ENCODE measurements around the gene ATP11A.

ATP11A gene

DNA sequence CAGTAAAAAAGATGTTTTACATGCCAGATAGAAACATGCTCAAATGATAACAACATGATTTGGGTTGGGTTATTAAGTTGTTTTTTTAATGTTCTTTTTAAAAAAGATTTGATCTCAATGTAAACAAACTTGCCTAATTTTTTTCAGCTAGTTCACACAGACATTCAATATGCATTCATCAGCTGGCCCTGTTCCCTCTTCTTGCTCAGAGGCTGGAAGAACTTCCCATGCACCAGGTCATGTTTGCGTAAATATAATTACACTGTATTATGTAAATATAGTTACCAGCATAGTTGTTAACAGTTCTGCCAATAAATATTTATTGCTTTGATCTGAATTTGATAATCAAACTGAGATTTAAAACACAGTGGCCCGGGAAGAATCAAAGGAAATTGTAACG is 70.6 kb downstream of the ATP11A start:
- DNase-seq (ENCODE audit: low read depth in 2 of 2) = no peak

DNA sequence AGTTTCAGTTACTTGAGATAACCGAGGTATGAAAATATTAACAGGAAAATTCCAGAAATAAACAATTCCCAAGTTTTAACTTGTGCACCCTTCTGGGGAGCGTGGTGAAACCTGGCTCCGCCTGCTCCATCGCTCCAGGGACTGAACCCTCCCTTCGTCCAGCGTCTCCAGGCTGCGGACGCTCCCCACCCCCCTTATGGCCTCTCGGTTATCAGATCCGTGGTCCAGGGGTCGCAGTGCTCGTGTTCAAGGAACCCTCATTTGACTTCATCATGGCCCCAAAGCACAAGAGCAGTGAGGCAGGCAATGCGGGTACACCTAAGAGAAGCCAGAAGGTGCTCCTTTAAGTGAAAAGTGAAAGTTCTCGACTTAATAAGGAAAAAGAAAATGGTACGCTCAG is 71.1 kb downstream of the ATP11A start:
- DNase-seq (ENCODE audit: low read depth in 2 of 2) = no peak

DNA sequence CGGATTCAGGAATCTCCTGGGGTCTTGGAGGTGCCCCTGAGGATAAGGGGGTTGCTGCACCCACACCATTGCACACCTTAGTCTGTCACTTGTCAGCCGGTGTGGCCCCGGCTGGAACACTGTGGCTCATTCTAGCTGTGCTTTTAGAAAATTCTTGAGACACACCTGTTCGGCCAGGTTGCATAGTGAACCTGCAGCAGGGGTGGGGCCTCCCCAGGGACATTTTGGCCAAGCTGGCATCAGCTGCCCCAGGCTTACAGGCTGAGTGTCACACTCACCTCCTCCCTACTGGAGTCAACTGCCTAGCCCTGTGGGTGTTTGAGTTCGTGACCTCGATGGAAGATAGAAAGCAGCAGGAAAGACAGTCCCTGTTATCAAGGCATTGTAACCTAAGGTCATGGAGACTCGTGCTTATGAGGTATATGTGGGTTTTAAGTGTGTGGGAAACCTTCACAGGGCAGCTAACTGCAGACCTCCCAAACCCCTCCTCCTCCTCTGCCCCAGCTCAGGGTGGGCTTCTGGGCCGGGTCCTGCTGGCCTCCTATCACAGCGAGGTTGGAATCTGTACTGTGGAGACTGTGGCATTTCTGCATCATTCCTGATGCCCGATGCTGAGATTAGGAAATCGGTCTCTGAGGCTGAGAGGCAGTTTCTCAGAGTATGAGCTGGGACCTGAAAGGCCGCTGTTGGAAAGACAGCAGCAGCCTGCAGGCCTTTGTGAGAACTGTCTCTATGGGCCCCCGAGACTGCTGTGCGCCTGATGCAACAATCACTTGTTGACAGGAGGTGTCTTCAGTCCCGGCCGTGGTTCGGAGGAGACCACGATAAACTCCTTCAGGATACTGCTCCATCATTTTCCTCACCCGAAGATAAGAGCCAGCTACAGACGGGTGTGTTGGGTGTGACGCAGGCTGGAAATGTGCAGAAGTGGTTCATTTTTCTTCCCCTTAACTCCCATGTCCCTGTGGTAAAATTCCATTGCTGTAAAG is 72.2 kb downstream of the ATP11A start:
- no peak for DNase-seq (ENCODE audit: low read depth in 2 of 2)

DNA sequence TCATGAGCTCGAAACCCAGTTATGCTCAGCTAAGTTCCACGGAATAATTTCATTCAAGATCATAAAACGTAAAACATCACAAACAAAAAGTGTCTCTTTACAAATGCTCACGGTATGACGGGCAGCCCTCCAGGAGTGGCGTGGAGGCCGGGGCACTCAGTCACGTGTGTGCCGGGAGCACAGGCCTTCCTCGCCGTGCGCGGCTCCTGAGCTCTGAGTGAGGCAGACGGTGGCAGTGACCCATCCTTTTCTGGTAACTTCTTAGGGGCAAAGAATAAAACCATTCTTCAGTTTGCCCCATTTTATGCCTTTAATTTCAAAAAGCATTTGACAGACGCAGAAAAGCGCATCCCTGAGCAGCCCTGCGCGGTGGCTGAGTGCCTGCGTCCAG is 72.8 kb downstream of the ATP11A start:
- DNase-seq (ENCODE audit: low read depth in 2 of 2) = no peak

DNA sequence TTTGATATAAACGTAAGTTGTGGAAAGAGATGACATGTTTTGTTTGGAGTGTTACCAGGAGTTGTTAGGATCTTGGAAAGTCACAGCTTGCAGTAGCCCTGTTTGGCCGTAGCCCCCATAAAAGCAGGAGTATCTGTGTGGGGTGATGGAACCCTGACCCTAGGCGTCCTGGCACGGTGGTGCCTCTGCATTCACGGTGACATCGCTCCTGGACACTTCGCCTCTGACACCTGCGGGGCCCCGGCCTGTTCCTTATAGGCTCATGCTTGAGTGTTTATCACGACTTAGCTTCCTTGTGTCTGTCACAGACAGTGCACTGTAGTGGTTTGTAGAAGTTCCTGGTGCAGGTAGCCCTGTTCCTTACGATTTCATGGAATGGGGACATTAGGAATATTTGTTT is 74.2 kb downstream of the ATP11A start:
- no peak for DNase-seq (ENCODE audit: low read depth in 2 of 2)

DNA sequence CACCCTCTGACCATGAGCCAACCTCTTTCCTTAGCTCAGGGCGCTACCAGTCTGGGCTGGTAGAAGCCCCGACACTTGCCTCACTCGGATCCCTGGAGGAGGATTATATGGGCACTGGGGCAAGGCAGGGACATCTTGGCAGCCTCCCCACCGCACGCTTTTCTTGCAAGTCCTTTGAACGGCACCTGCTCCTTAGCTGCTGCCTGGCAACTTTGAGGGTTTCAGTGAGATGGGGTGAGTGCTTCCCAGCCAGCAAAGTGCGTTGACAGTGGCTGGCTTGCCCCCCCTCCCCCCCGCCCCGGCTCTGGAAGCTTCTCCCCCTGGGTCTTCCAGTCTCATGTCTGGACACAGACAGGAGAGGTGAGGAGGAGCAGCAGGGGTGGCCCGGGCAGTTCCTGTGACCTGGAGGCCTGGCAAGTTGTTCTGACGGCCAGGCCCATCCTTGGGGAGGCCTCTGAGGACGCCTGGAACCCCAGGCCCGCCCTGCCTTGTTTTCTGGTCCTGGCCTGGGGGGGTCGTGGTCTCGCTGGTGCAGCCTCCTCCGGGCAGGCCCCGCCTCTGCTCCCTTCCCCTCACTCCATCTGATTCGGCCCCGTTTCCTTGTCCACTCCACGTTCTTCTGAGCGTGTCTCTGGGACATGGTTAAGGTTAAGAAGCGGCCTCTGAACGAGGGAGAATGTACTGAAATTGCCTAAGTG is 75.2 kb downstream of the ATP11A start:
- no peak for DNase-seq (ENCODE audit: low read depth in 2 of 2)

DNA sequence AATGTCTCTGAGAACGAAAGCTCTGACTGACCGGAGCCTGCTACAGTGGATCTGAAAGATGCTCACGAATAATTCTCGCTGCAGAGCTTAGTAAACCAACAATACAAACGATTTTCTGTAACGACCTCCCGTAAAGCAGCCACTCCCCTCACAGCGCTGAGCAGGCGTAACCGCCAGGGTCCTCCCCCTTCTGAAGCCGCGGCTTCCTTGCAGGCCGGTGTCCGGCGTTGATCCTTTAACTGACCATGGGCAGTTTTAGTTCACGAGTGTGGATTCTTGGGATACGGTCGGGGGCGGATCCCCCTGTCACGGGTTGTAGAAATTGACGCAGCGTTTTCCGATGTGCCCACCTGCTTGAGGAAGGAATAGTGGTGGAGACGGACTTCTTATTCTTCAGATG is 75.9 kb downstream of the ATP11A start:
- DNase-seq (ENCODE audit: low read depth in 2 of 2) = no peak

DNA sequence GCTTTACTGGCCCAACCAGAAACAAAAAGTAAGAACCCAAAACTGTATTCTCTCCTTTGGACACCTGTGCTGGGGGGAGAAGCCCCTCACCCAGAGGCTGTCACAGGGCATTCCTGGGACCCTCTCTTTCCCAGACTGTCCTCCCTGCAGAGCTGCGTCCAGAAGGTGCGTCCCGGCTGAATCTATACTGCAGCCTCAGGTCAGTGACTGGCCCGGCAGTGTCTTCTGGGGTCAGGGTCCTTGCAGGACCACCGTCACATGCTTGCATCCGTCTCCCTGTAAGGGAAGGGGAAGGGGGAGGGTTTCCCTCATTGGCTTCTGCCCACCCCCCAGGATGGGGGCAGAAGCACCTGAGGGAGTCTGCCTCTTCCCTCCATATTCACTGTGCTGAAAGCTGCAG is 76.5 kb downstream of the ATP11A start:
- DNase-seq (ENCODE audit: low read depth in 2 of 2) = no peak

DNA sequence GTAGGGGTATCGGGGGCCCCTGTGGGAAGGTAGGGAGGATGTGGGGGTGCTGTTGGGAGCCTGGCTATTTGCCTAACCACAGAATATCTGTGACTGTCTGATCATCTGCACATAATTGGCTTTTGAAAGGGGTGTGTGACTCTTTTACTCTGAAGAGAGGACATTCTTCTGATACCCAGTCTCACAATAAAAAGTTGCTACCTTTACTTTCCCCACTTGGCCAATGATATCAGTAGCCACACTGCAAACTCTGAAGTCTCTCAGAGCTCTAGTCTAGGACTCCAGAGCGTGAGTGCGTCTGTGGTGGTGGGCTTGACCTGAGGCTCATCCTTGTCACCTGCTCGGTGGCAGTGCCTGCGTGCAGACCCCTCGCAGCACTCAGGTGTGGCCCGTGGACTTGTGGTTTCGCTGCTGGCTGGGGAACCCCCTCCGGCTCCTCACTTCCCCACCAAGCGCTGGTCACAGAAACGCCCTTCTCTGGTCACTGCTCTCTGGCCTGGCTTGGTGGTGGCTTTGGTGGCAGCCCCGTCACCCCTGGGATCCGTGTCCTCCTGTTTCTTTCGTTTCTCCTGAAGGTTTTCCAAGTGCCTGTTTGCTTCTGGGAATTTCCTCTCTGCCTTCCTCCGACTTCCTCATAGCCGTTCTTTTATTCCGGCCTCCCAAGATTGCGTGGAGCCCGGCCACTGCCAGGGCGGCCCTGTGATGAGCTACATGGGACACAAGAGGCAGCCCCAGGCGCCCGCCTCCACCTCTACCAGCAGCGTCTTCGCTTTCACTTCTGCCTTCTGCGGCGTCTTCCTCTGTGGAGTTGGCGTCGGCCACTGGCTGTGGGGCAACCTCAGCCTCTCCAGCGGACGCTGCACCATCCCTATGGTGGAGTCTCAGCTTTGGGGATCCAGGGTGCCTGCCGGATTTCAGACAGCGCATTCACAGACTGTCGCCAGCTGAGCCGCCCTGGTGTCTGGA is 78.0 kb downstream of the ATP11A start:
- DNase-seq (ENCODE audit: low read depth in 2 of 2) = no peak

DNA sequence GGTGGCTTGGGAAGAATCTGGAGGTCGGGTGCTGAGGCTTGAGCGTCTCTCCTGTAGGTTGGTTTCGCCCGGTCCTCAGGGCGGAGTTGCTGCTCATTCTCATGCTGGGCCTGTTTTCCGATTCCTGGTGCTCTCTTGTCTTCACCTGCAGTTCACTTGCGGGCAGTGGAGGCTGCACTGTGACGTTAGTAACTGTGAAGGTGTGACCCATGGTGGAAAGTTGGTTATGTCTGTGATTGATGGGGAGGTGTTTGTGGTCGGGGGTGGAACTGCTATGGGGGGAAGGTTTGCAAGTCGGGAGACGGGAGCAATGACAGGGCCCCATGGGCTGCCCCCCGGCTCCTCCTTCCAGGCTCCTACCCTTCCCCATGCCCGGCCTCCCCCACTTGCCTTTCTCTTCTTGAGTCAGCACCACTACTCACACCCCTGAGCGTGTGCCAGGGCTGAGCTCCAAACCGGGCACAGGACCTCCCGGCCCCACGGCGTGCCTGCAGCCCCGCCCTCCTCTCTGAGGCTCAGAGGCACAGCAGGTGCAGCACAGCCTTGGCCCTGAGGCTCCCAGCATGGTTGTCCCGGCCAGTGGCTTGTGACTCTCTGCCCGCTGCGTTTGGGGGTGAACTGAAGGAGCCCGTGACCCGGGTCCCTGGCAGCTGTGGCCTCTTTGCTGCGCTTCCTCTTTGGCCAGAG is 79.1 kb downstream of the ATP11A start:
- no peak for DNase-seq (ENCODE audit: low read depth in 2 of 2)

DNA sequence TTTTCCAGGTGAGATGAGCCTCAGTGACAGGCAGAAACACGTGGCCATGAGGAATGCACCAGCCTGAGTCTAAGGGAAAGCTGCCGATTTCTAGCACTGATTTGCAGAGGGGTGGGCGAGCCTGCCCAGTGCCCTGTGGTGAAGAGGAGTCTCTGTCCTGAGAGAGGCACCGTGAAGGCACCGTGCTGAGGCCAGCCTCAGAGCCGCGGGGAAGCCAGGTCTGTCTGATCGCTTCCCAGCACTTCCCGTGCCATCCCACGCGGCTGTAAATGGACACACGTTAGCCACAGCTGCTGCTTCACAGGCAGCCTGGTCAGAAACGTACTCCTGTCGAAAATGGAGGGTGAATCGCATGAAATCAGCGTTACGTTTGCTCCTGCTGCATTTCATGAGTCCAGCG is 79.8 kb downstream of the ATP11A start:
- no peak for DNase-seq (ENCODE audit: low read depth in 2 of 2)

DNA sequence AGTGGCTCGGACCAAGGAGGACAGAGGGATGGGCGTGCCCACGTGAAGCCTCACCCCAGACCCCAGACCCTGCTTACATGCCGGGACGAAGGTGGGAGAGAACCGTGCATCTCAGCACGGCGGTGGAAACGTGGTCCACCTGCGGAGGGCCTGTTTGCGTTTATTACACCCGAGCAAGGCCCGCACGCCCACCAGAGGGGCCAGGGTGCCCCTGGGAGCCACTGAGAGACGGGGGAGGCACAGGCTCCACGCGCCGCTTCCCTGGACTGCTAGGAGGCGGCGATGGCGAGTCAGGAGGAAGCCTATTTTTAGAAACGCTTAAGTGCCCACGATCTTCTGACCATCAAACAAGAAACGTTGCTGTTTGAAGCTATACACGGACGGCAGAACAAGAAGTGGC is 80.7 kb downstream of the ATP11A start:
- no peak for DNase-seq (ENCODE audit: low read depth in 2 of 2)

DNA sequence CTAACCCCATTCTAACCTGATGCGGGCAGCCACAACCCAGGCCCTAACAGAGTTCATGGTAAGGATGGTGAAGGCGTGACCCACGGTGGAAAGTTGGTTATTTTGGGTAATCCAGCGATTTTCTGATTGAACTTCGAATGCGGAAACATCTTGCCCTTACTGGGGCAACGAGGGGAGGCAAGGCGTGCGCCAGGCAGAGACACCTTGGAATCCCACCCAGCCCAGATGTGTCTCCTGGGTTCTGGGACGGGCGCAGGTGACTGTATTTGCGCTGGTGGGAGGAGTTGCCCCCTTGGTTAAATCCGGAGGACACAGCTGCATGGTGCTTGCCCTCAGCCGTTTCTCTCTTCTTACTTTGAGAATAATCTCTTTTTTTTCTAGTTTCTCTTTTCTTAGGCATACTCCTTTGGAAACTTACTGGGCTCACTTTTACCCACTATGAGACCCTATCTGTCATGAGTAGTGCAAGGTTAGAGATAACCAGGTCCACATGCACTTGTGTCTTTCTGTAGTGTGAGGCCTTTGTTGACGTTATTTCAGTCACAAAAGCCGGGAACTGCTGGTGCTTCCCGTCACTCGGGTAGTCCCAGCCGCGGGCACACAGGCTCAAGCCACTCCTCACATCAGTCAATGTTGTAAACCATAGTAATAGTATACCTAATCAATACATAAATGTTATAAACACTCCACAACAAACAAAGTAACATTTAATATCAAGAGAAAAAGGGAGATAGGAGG is 81.5 kb downstream of the ATP11A start:
- no peak for DNase-seq (ENCODE audit: low read depth in 2 of 2)

DNA sequence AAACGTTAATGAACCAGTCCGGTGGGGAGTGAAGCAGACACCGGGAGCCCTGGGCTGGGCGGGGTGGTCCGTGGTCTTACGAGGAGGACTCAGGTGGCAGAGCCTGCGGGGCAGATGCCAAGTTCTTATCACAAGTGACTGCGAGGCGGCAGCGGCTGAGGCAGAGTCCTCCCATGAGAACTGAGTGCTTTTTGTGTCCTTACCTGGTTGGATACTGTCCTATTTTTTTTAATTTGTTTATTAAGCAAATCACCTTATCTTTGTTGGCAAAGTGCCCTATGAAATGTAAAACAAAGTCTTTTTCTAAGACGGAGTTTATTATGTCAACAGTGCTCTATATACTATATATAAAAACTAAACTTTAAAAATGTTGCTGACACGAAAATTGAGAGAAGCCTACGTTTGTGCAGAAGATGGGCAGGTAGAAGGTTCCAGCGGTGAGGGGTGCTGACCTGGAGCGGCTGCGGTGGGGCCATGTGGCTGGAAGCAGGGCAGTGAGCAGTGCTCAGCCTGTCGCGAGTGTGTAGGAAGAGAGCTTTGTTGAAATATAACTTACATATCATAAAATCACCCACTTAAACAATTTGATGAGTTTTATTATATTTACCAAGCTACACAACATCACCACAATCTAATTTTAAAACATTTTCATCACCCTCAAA is 82.2 kb downstream of the ATP11A start:
- DNase-seq (ENCODE audit: low read depth in 2 of 2) = no peak

DNA sequence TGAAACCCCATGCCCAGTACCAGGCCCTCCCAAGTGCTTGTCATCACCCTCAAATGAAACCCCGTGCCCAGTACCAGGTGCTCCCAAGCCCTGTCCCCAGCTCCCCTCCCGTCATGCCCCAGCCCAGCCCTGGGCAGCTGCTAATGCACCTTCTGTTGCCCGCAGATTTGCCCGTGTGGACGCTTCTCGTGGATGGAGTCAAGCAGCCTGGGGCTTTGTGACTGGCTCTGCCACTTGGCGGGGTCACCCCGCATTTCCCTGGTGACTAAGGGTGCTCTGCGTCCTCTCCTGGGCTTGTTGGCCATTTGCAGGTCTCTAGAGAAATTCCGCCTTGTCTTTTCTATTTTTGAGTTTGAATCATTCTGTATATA is 82.7 kb downstream of the ATP11A start:
- no peak for DNase-seq (ENCODE audit: low read depth in 2 of 2)

DNA sequence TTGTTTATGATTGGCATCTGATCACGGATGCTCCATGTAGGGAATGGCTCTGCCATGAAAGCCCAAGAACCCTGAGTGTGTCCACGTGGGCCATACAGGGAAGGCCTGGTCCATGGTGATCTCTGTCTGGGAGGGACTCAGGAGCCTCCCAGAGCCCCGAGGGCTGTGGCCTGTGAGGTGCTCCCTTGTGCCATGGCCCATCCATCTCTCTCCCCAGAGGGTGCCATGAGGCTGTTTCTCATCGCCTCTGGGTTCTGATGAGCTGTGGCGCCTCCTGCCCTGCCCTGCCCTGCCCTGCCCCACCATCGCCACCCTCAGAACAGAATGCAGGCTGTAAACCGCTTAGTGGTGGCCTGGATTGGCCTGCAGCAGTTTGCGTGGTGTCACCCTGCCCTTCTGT is 83.1 kb downstream of the ATP11A start:
- DNase-seq (ENCODE audit: low read depth in 2 of 2) = no peak

DNA sequence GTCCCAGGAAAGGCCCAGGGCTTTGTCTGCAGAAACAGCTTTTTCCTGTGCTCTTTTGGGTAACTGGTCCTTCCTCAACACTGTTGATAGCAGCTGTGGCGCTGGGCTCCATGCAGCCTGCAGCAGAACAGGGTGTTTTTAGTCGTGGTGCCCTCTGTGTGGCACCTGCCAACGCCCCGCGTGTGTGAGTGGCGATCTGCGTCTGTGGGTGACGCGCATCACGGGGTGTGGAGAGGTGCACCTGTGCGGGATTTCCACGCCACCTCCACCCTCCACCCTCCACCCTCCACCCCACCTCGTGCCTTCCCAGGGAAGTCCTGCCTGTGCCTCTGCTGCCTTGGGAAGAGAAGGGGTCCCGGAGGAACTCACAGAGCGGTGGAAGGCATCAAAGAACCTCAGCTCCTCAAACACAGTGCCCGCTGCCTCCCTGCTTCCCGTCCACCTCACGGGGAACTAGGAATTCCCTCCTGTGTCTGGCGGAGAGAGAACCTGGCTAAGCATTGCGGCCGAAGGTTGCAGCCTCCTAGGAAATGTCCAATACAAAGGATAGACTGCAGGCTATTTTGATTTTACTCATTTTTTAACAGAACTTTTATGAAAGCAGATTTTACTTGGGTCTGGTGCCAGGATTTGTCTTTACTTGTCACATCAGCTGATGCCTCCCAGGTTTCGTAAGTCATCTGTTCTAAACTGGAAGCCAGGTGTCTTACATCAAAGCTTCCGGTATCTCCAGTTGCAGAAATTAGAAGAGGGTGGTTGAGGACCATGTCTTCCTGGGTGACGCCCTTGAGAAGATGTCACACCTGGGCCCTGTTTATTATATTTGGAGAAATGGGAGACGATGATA is 84.0 kb downstream of the ATP11A start:
- no peak for DNase-seq (ENCODE audit: low read depth in 2 of 2)

DNA sequence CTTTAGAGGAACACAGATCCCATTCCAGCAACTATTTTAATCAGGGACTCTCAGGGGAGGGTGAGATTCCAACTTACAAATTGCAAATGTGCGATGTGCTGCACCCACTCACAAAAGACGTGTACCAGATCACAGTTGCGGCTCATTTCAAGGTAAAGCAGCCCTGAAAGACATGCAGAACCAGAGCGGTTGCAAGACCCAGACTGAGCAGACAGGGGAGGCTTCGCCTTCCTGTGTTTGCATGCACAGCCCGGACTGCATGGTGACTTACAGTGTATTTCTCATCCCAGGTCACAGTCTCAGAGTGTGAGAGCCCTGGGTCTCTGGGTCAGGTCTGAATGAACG is 84.6 kb downstream of the ATP11A start:
- DNase-seq (ENCODE audit: low read depth in 2 of 2) = no peak

DNA sequence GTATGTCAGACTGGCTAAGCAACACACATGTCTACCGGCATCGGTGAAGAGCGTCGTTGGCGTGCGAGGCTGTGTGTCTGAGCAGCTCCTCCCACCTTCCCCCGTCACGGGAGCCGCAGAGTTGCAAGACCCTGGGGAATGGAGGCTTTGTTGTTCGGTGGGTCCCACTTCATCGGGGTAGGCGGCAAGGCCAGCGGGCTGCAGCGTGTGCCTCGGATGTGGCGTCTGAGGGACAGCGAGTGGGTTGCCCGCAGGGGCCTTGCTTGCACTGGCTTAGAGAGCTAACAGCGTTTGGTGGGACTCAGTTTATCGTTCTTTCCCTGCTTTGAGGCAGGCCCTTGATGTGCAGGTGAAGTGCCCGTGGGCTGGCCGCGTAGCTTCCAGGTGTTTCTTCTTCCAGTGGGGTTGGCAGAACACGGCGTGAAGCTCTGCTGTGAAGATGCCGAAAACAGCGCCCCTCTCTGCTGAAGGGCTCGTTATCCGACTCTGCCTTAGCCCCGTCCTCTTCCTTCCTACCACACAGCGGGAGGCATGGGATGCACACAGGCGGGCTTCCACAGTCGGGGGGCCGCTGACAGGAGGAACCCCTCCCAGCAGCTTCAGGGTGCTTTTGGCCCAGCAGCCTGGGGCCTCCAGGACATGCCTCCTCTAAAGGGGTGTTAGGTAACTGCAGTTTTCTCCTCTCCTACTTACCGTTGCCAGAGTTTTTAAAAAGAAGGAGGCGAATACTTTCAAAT is 85.2 kb downstream of the ATP11A start:
- DNase-seq (ENCODE audit: low read depth in 2 of 2) = no peak

All from stimulated activated CD8-positive, alpha-beta memory T cell treated with anti-CD3 and anti-CD28 coated beads, Interleukin-2, amount 100 ng/mL, for 48 hours (primary cell).